ENCODE results near the gene FOXO6.

DNA sequence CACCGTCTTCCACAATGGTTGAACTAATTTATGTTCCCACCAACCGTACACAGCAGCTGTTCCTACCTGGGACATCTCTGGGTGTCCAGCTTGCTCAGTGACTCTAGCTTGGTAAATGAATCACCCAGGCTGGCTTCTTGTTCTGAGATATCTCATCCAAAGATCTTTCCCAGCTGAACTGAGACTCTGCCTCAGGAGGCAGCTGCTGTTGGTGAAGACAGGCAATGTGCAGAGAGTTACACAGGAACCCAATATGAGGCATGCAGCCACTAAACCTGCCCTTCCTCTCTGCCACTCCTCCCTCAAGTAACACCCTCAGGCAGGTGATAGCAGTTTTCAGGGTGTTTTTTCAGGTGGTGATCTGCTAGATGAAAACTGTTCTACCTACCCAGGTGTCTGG lies 14.0 kb upstream of the FOXO6 start:
- TF ChIP-seq CTCF (IDR thresholded peaks at IDR 0.05; ENCODE audit: low read depth, low read length), result no peak
- no peak for TF ChIP-seq EZH2phosphoT487 (IDR thresholded peaks at IDR 0.05; ENCODE audit: low read depth)
